ENCODE data around the gene HRH3. TPM values are rescaled to one million over a fixed set of nuclear protein-coding genes. Genes with fewer than 3 reads are reported as not detected.

The HRH3 gene
- total RNA-seq, 1 donor from 2014 or later: not detected

DNA sequence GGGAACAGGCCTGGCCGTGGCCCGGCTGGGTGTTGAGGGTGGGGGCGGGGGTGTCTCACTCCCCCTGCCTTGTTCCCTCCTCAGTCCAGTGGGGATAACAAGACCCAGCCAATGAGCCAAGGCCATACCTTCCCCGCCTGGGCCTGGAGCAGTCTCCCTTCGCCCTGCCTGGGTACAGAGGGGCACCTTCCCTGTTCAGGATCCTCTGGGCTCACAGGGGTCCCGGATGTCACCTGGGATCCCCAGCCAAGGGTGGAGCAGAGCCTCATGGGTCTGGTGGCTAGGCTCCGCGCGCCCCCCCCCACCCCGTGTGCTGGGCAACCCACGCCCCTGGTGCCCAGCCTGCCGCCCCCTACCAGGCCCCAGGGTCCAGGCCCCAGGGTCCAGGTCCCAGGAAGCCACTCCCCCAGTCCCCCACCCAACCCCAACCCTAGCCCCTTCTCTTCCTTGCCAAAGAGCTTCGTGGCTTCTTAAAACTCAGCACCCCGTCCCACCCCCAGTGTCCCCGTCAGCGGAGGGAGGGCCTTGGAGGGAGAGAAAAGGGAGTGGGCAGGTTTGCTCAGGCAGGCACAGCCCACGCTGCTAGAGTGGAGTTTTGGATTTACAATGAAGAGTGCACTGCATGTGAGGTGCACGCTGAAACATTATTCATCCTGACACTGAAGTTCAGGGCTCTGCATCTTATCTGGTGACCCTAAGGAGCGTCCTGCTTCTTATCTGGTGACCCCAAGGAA, 11.8 kb downstream of the HRH3 start:
- no peak for DNase-seq (ENCODE audit: low spot score in 2 of 2, unreplicated experiment in 2 of 2)
- Mint-ChIP-seq H3K27me3 (ENCODE audit: low read depth) (peaks cover 15% of the 10 kb centered on the region), H3K4me3 (no peak overlapping the region), H3K4me1 (peaks cover 2% of the 10 kb centered on the region), H3K27ac (no peak overlapping the region), H3K9me3 (no peaks in the 10 kb centered on the region), H3K36me3 (peaks cover 3% of the 10 kb centered on the region)
- no peak for TF ChIP-seq CTCF (IDR thresholded peaks at IDR 0.05; ENCODE audit: unreplicated experiment)

- no peaks in the 10 kb centered on the region for H3K4me1 Mint-ChIP-seq
- H3K9me3 Mint-ChIP-seq: no peaks in the 10 kb centered on the region
- H3K36me3 Mint-ChIP-seq: peaks cover 8% of the 10 kb centered on the region
- H3K4me3 Mint-ChIP-seq: no peak overlapping the region
- TF ChIP-seq CTCF (IDR thresholded peaks at IDR 0.05; ENCODE audit: unreplicated experiment): no peak
- no peak for DNase-seq (ENCODE audit: low spot score in 2 of 2, unreplicated experiment in 2 of 2)
- H3K27me3 Mint-ChIP-seq (ENCODE audit: low read depth): peaks cover 10% of the 10 kb centered on the region
- no peak overlapping the region for H3K27ac Mint-ChIP-seq
These were observed 13.7 kb downstream of the HRH3 start for GRCh38 chr20:62206388-62206775.

GRCh38 chr20:62205618-62206387, 14.3 kb downstream of the HRH3 start:
- no peak overlapping the region for H3K4me3 Mint-ChIP-seq
- no peak overlapping the region for H3K27ac Mint-ChIP-seq
- H3K4me1 Mint-ChIP-seq: no peaks in the 10 kb centered on the region
- no peak for TF ChIP-seq CTCF (IDR thresholded peaks at IDR 0.05; ENCODE audit: unreplicated experiment)
- peaks cover 10% of the 10 kb centered on the region for H3K36me3 Mint-ChIP-seq
- peaks cover 10% of the 10 kb centered on the region for H3K27me3 Mint-ChIP-seq (ENCODE audit: low read depth)
- H3K9me3 Mint-ChIP-seq: no peaks in the 10 kb centered on the region
- DNase-seq (ENCODE audit: low spot score in 2 of 2, unreplicated experiment in 2 of 2): no peak

GRCh38 chr20:62203378-62204030, 16.6 kb downstream of the HRH3 start:
- Mint-ChIP-seq H3K4me1 (no peaks in the 10 kb centered on the region), H3K36me3 (peaks cover 27% of the 10 kb centered on the region), H3K9me3 (no peaks in the 10 kb centered on the region), H3K27me3 (ENCODE audit: low read depth) (peaks cover under 1% of the 10 kb centered on the region), H3K27ac (no peak overlapping the region), H3K4me3 (no peak overlapping the region)
- no peak for DNase-seq (ENCODE audit: low spot score in 2 of 2, unreplicated experiment in 2 of 2)
- no peak for TF ChIP-seq CTCF (IDR thresholded peaks at IDR 0.05; ENCODE audit: unreplicated experiment)

DNA sequence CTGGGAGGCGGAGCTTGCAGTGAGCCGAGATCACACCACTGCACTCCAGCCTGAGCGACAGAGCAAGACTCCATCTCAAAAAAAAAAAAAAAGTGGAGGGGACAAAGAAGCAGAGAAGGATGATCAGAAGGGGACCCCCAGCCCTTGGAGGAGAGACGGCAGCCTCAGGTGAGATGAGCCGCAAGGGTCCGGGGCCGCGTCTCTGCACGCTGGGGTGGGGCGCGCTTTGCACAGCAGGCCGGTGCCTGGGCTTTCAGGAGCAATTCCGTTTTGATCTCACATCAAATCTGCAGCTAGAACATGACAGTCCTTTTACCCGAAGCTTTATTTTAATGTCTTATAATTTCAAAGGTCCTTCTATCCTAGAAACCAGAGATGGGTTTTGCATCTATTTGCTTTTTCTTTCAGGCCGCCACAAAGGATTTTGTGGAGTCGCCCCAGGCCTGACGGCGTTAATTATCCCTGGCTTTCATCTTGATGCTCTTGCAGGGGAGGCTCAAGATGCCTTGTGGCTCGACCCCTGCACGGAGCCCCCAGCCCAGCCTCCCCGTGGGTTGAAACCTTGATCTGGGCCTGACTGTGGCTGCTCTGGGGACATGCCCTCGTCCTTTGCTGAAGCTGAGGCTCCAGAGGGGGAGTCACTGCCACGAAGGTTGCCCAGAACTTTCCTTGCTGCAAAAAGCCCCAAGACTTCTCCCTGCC, 17.3 kb downstream of the HRH3 start:
- Mint-ChIP-seq H3K4me3 (no peak overlapping the region), H3K9me3 (no peaks in the 10 kb centered on the region), H3K36me3 (peaks cover 27% of the 10 kb centered on the region), H3K27me3 (ENCODE audit: low read depth) (no peaks in the 10 kb centered on the region), H3K4me1 (no peaks in the 10 kb centered on the region), H3K27ac (no peak overlapping the region)
- TF ChIP-seq CTCF (IDR thresholded peaks at IDR 0.05; ENCODE audit: unreplicated experiment): no peak
- no peak for DNase-seq (ENCODE audit: low spot score in 2 of 2, unreplicated experiment in 2 of 2)
